DND-41 (cell line): Measurements from ENCODE around the gene CRISP2.

Source experiments
- CTCF ChIP-seq: IDR thresholded peaks from 2 replicates; pipeline ENCODE4 v1.5.1; 2012; ENCODE audit warnings: borderline replicate concordance, low read length, moderate library complexity, mild to moderate bottlenecking; ENCODE audit not compliant: poor library complexity, severe bottlenecking; ENCODE audit errors: extremely low read depth
- EZH2 ChIP-seq: IDR thresholded peaks from 3 replicates; pipeline ENCODE4 v1.6.1; 2012; ENCODE audit warnings: borderline replicate concordance, low read depth, mild to moderate bottlenecking, moderate library complexity, low read length, inconsistent platforms; ENCODE audit not compliant: severe bottlenecking

- TF ChIP-seq EZH2 (no peak), CTCF (no peak)
These were observed 20.3 kb upstream of the CRISP2 start for GRCh38 chr6:49733680-49734079.
